OCI-LY7 (cell line): Measurements from ENCODE around the gene SLC13A2.

ENCODE experiments used
- EZH2phosphoT487 ChIP-seq: fragments of 200-600 bp; sonication (generic); IDR thresholded peaks from 2 replicates; pipeline ENCODE4 v1.6.1; 2018; ENCODE audit warnings: low read depth, borderline replicate concordance, mild to moderate bottlenecking, mixed run types, antibody characterized with exemption, low read length, moderate library complexity, mixed read lengths
- TF ChIP-seq, protein P1 (sequence below): fragments of 200-600 bp; sonication (generic); conservative IDR thresholded peaks from 2 replicates; pipeline ENCODE4 v1.5.1; 2014; ENCODE audit warnings: mild to moderate bottlenecking, antibody characterized with exemption, low read length, moderate library complexity, mixed read lengths

DNA sequence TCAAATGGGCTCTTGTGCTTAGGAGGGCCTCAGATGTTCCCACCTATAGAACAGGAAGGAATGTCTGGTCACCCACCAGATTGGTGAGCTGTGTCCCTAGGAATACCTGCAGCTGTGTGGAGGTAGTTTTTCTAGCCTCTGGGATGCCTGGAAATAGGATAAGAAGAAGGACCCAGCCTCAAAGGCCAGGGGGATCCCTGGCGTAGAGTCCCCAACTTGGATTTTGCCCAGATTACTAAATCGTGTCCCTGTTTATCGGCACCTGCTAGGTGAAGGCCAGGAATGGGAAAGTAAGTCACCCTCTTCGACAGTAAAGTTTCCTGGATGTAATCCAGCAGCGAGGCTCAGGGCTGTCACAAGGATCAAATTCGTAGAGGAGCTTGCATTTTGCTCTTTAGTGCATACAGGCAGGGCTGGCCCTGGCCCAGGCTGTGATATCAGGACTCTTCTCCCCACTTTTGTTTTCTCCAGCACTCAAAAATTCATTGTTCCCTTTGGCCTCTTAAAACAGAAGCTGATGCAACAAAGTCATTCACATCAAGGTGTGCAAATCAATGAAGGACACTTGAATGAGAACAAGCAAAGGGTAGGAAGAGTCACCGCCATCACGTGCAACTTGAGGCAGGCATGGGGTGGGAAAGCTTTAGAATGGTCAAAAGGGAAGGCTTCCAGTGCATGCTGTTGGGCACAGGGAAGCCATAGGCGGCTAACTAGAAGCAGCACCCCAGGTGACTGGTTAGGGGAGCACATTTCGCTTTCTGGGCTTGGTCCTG, 7.5 kb downstream of the SLC13A2 start:
- TF ChIP-seq, protein P1, sequence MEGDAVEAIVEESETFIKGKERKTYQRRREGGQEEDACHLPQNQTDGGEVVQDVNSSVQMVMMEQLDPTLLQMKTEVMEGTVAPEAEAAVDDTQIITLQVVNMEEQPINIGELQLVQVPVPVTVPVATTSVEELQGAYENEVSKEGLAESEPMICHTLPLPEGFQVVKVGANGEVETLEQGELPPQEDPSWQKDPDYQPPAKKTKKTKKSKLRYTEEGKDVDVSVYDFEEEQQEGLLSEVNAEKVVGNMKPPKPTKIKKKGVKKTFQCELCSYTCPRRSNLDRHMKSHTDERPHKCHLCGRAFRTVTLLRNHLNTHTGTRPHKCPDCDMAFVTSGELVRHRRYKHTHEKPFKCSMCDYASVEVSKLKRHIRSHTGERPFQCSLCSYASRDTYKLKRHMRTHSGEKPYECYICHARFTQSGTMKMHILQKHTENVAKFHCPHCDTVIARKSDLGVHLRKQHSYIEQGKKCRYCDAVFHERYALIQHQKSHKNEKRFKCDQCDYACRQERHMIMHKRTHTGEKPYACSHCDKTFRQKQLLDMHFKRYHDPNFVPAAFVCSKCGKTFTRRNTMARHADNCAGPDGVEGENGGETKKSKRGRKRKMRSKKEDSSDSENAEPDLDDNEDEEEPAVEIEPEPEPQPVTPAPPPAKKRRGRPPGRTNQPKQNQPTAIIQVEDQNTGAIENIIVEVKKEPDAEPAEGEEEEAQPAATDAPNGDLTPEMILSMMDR, result no peak
- no peak for TF ChIP-seq EZH2phosphoT487
